GM23338 (cell line): Measurements from ENCODE around the gene PROC. TPM values are rescaled to one million over a fixed set of nuclear protein-coding genes. Genes with fewer than 3 reads are reported as not detected.

Experiments used
- ATAC-seq: fragments of 200-7000 bp; cut with Tn5 transposase; 3 replicates; pipeline ENCODE4 v1.9.1; 2020
- DNase-seq: peaks from one replicate; pipeline ENCODE4 v3.0.0-alpha.2; 2015; ENCODE audit warnings: low spot score
- H2AFZ ChIP-seq: fragments of 200-600 bp; sonication (generic); 2 replicates; pipeline ENCODE4 v1.8.0; 2016; ENCODE audit warnings: antibody characterized with exemption, mild to moderate bottlenecking, moderate library complexity
- H3F3A ChIP-seq: fragments of 200-600 bp; sonication (generic); replicated peaks from 2 replicates; pipeline ENCODE4 v1.8.0; 2017; ENCODE audit warnings: antibody characterized with exemption, mixed run types, low read depth
- H3K27ac ChIP-seq: fragments of 200-600 bp; sonication (generic); 2 replicates; pipeline ENCODE4 v1.6.1; 2016; ENCODE audit warnings: low read depth
- H3K27me3 ChIP-seq: fragments of 200-600 bp; sonication (generic); 2 replicates; pipeline ENCODE4 v1.8.0; 2016; ENCODE audit warnings: mild to moderate bottlenecking, mixed run types, moderate library complexity; ENCODE audit not compliant: insufficient read depth
- H3K36me3 ChIP-seq: fragments of 200-600 bp; sonication (generic); 2 replicates; pipeline ENCODE4 v1.8.0; 2016; ENCODE audit warnings: mild to moderate bottlenecking; ENCODE audit not compliant: insufficient read depth
- H3K4me1 ChIP-seq: fragments of 200-600 bp; sonication (generic); 2 replicates; pipeline ENCODE4 v1.8.0; 2016; ENCODE audit warnings: mild to moderate bottlenecking, moderate library complexity; ENCODE audit not compliant: insufficient read depth
- H3K4me2 ChIP-seq: fragments of 200-600 bp; sonication (generic); 2 replicates; pipeline ENCODE4 v1.7.1; 2017; ENCODE audit warnings: mixed run types
- H3K4me3 ChIP-seq: fragments of 200-600 bp; sonication (generic); 2 replicates; pipeline ENCODE4 v1.6.1; 2016; ENCODE audit warnings: mixed run types
- H3K79me2 ChIP-seq: fragments of 200-600 bp; sonication (generic); replicated peaks from 2 replicates; pipeline ENCODE4 v1.8.0; 2017; ENCODE audit warnings: mild to moderate bottlenecking; ENCODE audit not compliant: insufficient read depth
- H3K9me2 ChIP-seq: fragments of 200-600 bp; sonication (generic); 2 replicates; pipeline ENCODE4 v1.8.0; 2017; ENCODE audit not compliant: insufficient read depth
- H4K20me1 ChIP-seq: fragments of 200-600 bp; sonication (generic); replicated peaks from 2 replicates; pipeline ENCODE4 v1.8.0; 2017; ENCODE audit warnings: mild to moderate bottlenecking; ENCODE audit not compliant: insufficient read depth
- H3K27ac Mint-ChIP-seq: 2 replicates; pipeline ENCODE4 v1.8.0; 2020; ENCODE audit warnings: inconsistent platforms, mild to moderate bottlenecking, moderate library complexity, mixed read lengths
- H3K27me3 Mint-ChIP-seq: 3 replicates; pipeline ENCODE4 v1.8.0; 2022; ENCODE audit warnings: low read depth, mild to moderate bottlenecking, moderate library complexity, mixed read lengths, inconsistent platforms; ENCODE audit not compliant: insufficient read depth, poor library complexity
- H3K36me3 Mint-ChIP-seq: 3 replicates; pipeline ENCODE4 v1.8.0; 2021; ENCODE audit warnings: low read depth, mild to moderate bottlenecking, inconsistent platforms, moderate library complexity, mixed read lengths
- H3K4me1 Mint-ChIP-seq: 3 replicates; pipeline ENCODE4 v1.8.0; 2020; ENCODE audit warnings: mild to moderate bottlenecking, inconsistent platforms, mixed read lengths
- H3K4me3 Mint-ChIP-seq: 3 replicates; pipeline ENCODE4 v1.8.0; 2021; ENCODE audit warnings: moderate library complexity, mild to moderate bottlenecking, inconsistent platforms, mixed read lengths
- H3K9me3 Mint-ChIP-seq: 3 replicates; pipeline ENCODE4 v1.8.0; 2020; ENCODE audit warnings: moderate library complexity, mild to moderate bottlenecking, inconsistent platforms, mixed read lengths
- CREB1 ChIP-seq: fragments of 250-450 bp; sonication (Bioruptor Pico); IDR thresholded peaks from 2 replicates; pipeline ENCODE4 v1.5.0; 2020; ENCODE audit warnings: low read depth, mild to moderate bottlenecking, moderate library complexity
- ETS1 ChIP-seq: IDR thresholded peaks from 2 replicates; pipeline ENCODE4 v1.6.1; 2016; ENCODE audit warnings: antibody characterized with exemption
- NANOG ChIP-seq: IDR thresholded peaks from 2 replicates; pipeline ENCODE4 v1.6.1; 2016; ENCODE audit warnings: antibody characterized with exemption, borderline replicate concordance
- STAT1 ChIP-seq: IDR thresholded peaks from one replicate; pipeline ENCODE4 v1.6.1; 2016; ENCODE audit warnings: antibody characterized with exemption; ENCODE audit not compliant: unreplicated experiment
- ZNF331 ChIP-seq: fragments of 250-450 bp; sonication (Bioruptor Pico); IDR thresholded peaks from 2 replicates; pipeline ENCODE4 v1.5.0; 2020; ENCODE audit warnings: low read depth, mild to moderate bottlenecking, moderate library complexity
- polyA plus RNA-seq: library from polyadenylated mRNA; unstranded; fragments of >200 nt; fragmentation: Nextera tagmentation; extraction: Ambion mirVana; gene quantifications from 2 replicates; pipeline ENCODE4 v1.2.1, GENCODE V29; 2016
- total RNA-seq: library from RNA; depleted of rRNA; stranded (reverse); fragments of >200 nt; shearing (Covaris generic); gene quantifications from 2 replicates; pipeline ENCODE4 v1.2.3, GENCODE V29; 2014
- TF ChIP-seq, protein P1 (sequence below): fragments of 250-450 bp; sonication (Bioruptor Pico); IDR thresholded peaks from 2 replicates; pipeline ENCODE4 v1.5.0; 2020; ENCODE audit warnings: mild to moderate bottlenecking, moderate library complexity

The PROC gene
- total and polyA plus RNA-seq, 2 experiments from 2014 or later = 1.7 to 2.4 TPM

- TF ChIP-seq, protein P1, sequence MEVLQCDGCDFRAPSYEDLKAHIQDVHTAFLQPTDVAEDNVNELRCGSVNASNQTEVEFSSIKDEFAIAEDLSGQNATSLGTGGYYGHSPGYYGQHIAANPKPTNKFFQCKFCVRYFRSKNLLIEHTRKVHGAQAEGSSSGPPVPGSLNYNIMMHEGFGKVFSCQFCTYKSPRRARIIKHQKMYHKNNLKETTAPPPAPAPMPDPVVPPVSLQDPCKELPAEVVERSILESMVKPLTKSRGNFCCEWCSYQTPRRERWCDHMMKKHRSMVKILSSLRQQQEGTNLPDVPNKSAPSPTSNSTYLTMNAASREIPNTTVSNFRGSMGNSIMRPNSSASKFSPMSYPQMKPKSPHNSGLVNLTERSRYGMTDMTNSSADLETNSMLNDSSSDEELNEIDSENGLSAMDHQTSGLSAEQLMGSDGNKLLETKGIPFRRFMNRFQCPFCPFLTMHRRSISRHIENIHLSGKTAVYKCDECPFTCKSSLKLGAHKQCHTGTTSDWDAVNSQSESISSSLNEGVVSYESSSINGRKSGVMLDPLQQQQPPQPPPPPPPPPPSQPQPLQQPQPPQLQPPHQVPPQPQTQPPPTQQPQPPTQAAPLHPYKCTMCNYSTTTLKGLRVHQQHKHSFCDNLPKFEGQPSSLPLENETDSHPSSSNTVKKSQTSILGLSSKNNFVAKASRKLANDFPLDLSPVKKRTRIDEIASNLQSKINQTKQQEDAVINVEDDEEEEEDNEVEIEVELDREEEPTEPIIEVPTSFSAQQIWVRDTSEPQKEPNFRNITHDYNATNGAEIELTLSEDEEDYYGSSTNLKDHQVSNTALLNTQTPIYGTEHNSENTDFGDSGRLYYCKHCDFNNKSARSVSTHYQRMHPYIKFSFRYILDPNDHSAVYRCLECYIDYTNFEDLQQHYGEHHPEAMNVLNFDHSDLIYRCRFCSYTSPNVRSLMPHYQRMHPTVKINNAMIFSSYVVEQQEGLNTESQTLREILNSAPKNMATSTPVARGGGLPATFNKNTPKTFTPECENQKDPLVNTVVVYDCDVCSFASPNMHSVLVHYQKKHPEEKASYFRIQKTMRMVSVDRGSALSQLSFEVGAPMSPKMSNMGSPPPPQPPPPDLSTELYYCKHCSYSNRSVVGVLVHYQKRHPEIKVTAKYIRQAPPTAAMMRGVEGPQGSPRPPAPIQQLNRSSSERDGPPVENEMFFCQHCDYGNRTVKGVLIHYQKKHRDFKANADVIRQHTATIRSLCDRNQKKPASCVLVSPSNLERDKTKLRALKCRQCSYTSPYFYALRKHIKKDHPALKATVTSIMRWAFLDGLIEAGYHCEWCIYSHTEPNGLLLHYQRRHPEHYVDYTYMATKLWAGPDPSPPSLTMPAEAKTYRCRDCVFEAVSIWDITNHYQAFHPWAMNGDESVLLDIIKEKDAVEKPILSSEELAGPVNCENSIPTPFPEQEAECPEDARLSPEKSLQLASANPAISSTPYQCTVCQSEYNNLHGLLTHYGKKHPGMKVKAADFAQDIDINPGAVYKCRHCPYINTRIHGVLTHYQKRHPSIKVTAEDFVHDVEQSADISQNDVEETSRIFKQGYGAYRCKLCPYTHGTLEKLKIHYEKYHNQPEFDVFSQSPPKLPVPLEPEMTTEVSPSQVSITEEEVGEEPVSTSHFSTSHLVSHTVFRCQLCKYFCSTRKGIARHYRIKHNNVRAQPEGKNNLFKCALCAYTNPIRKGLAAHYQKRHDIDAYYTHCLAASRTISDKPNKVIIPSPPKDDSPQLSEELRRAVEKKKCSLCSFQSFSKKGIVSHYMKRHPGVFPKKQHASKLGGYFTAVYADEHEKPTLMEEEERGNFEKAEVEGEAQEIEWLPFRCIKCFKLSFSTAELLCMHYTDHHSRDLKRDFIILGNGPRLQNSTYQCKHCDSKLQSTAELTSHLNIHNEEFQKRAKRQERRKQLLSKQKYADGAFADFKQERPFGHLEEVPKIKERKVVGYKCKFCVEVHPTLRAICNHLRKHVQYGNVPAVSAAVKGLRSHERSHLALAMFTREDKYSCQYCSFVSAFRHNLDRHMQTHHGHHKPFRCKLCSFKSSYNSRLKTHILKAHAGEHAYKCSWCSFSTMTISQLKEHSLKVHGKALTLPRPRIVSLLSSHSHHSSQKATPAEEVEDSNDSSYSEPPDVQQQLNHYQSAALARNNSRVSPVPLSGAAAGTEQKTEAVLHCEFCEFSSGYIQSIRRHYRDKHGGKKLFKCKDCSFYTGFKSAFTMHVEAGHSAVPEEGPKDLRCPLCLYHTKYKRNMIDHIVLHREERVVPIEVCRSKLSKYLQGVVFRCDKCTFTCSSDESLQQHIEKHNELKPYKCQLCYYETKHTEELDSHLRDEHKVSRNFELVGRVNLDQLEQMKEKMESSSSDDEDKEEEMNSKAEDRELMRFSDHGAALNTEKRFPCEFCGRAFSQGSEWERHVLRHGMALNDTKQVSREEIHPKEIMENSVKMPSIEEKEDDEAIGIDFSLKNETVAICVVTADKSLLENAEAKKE (CRISPR knock-in tag) = no peak
- no peak for TF ChIP-seq ETS1
- no peak for TF ChIP-seq STAT1
Observed at GRCh38 chr2:127434515-127434914, 16.3 kb downstream of the PROC start (continued).

GRCh38 chr2:127437056-127437455, 18.8 kb downstream of the PROC start:
- no peaks in the 10 kb centered on the region for H3K36me3 ChIP-seq
- no peak overlapping the region for H3K4me3 Mint-ChIP-seq
- H3K9me3 Mint-ChIP-seq = peaks cover 13% of the 10 kb centered on the region
- no peaks in the 10 kb centered on the region for H3K4me1 Mint-ChIP-seq
- H4K20me1 ChIP-seq = no peaks in the 10 kb centered on the region
- H3K9me2 ChIP-seq = no peaks in the 10 kb centered on the region
- no peaks in the 10 kb centered on the region for H3K79me2 ChIP-seq
- H3K4me1 ChIP-seq = no peaks in the 10 kb centered on the region
- H2AFZ ChIP-seq = no peak overlapping the region
- H3K27ac Mint-ChIP-seq = no peak overlapping the region
- H3K4me2 ChIP-seq = no peak overlapping the region
- no peaks in the 10 kb centered on the region for H3K27me3 ChIP-seq
- no peak for ATAC-seq
- no peak overlapping the region for H3K4me3 ChIP-seq
- TF ChIP-seq NANOG (no peak), CREB1 (no peak), ZNF331 (no peak)
- peaks cover 5% of the 10 kb centered on the region for H3K27me3 Mint-ChIP-seq
- no peak overlapping the region for H3K27ac ChIP-seq
- DNase-seq = no peak
- peaks cover 3% of the 10 kb centered on the region; the same call in 1 of the 3 replicates for H3K36me3 Mint-ChIP-seq
- H3F3A ChIP-seq = no peaks in the 10 kb centered on the region
